Measurements from ENCODE around the gene THSD7A. TPM values are rescaled to one million over a fixed set of nuclear protein-coding genes. Genes with fewer than 3 reads are reported as not detected.

Gene THSD7A
- total RNA-seq, 4 donors from 2014 or later = 3.9 to 12.3 (median 5.9) TPM

GRCh38 chr7:11464624-11465023 lies 367.4 kb downstream of the THSD7A start:
- TF ChIP-seq, protein P1, sequence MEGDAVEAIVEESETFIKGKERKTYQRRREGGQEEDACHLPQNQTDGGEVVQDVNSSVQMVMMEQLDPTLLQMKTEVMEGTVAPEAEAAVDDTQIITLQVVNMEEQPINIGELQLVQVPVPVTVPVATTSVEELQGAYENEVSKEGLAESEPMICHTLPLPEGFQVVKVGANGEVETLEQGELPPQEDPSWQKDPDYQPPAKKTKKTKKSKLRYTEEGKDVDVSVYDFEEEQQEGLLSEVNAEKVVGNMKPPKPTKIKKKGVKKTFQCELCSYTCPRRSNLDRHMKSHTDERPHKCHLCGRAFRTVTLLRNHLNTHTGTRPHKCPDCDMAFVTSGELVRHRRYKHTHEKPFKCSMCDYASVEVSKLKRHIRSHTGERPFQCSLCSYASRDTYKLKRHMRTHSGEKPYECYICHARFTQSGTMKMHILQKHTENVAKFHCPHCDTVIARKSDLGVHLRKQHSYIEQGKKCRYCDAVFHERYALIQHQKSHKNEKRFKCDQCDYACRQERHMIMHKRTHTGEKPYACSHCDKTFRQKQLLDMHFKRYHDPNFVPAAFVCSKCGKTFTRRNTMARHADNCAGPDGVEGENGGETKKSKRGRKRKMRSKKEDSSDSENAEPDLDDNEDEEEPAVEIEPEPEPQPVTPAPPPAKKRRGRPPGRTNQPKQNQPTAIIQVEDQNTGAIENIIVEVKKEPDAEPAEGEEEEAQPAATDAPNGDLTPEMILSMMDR (IDR thresholded peaks at IDR 0.05) = no peak
- no peak for DNase-seq (ENCODE audit: low spot score)
- ATAC-seq (ENCODE audit: low FRiP score) = no peak

DNA sequence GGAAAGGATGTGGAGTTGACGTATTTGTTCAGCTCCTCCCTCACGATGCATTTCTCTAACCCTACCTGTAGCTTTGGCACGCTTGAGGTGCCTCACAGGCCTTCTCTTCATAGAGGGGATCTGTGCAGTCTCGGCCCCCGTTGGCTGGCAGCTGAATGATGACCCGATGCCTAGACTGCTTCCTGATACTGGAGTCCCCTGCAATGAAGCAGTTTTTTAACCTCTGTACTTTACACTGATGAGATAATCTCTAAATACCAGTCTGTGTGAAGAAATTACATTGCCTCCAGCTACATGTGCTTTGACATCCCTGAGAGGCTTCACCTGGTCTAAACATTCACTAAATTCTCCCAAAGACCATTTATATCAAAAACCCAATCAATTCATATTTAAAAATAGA lies 370.1 kb downstream of the THSD7A start:
- no peak for ATAC-seq (ENCODE audit: low FRiP score)
- DNase-seq (ENCODE audit: low spot score) = no peak
- TF ChIP-seq, protein P1 (IDR thresholded peaks at IDR 0.05) = no peak

- no peak for ATAC-seq (ENCODE audit: low FRiP score)
- TF ChIP-seq, protein P1 (IDR thresholded peaks at IDR 0.05) = no peak
- no peak for DNase-seq (ENCODE audit: low spot score)
These were observed 373.1 kb downstream of the THSD7A start for GRCh38 chr7:11458736-11459483.

GRCh38 chr7:11457419-11457818 lies 374.6 kb downstream of the THSD7A start:
- DNase-seq (ENCODE audit: low spot score) = no peak
- ATAC-seq (ENCODE audit: low FRiP score) = no peak

GRCh38 chr7:11456574-11456973 lies 375.4 kb downstream of the THSD7A start:
- TF ChIP-seq, protein P1 (IDR thresholded peaks at IDR 0.05) = no peak
- ATAC-seq (ENCODE audit: low FRiP score) (no peak), DNase-seq (ENCODE audit: low spot score) (no peak)

More at GRCh38 chr7:11457419-11457818, 374.6 kb downstream of the THSD7A start:
- TF ChIP-seq, protein P1 (IDR thresholded peaks at IDR 0.05) = no peak

DNA sequence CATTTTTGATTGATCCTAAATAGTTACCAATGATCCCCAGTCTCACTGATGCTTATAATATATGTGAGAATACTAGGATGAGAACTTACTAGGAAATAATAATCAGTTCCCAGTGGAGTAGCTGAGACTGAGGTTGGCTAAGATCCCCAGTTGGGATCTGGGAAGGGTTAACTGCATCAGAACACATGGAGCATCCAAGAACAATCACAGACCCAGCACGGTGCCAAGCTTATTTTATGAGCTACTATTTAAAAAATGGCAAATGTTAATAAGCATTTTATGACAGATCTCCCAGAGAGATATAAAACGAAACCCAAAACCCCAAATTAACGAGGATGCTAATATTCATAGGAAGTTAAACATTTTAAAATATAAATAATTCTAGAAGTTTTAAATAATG lies 379.5 kb downstream of the THSD7A start:
- no peak for ATAC-seq (ENCODE audit: low FRiP score)
- TF ChIP-seq, protein P1 (IDR thresholded peaks at IDR 0.05) = no peak
- DNase-seq (ENCODE audit: low spot score) = no peak

- TF ChIP-seq, protein P1 (IDR thresholded peaks at IDR 0.05) = no peak
- DNase-seq (ENCODE audit: low spot score) = no peak
- no peak for ATAC-seq (ENCODE audit: low FRiP score)
These were observed 381.7 kb downstream of the THSD7A start for GRCh38 chr7:11450281-11450680.
